HCT116 (cell line): ENCODE measurements around the gene CCR7. TPM values are rescaled to one million over a fixed set of nuclear protein-coding genes. Genes with fewer than 3 reads are reported as not detected.

Source experiments
- ATAC-seq: fragments of 200-7000 bp; cut with Tn5 transposase; 2 replicates; pipeline ENCODE4 v1.9.1; 2020; ENCODE audit warnings: mild to moderate bottlenecking, moderate library complexity
- BruUV-seq: library from RNA; stranded (reverse); fragments of 400-500 nt; replicated peaks from 2 replicates; lab custom pipeline; 2021; lab: Mats Ljungman, UMichigan
- CTCF ChIA-PET: fragments of 300-600 bp; sonication (Branson Sonifier 250); formaldehyde crosslinking; loops from one replicate; lab custom pipeline; 2021; ENCODE audit warnings: antibody characterized with exemption; lab: Charles Lee
- POLR2A ChIA-PET: fragments of 300-600, 350-600 bp; sonication (Branson Sonifier 250); formaldehyde crosslinking; loops from one replicate; lab custom pipeline; 2021; ENCODE audit warnings: antibody characterized with exemption; lab: Charles Lee
- RAD21 ChIA-PET, 2 experiments: fragments of 300-600 bp; sonication (Branson Sonifier 250); formaldehyde crosslinking; loops; one replicate each; lab custom pipeline; 2023; ENCODE audit warnings: low total read pairs in 2 of 2; ENCODE audit not compliant: uncharacterized antibody in 2 of 2, unreplicated experiment in 2 of 2, low non-redundant PET in 1 of 2; lab: Charles Lee
- DNase-seq: peaks from one replicate; pipeline ENCODE4 v3.0.0-alpha.2; 2010; ENCODE audit warnings: low read depth, low spot score
- H2AFZ ChIP-seq: fragments of 200-600 bp; shearing (Covaris generic), sonication (generic); 2 replicates; pipeline ENCODE4 v1.6.1; 2017; ENCODE audit warnings: low read depth, mixed run types, mixed read lengths, antibody characterized with exemption, low read length; ENCODE audit not compliant: poor library complexity, severe bottlenecking
- H3K27ac ChIP-seq: 2 replicates; pipeline ENCODE4 v1.5.1; 2012; ENCODE audit warnings: low read depth, low read length
- H3K27me3 ChIP-seq: fragments of 200-600 bp; sonication (generic); 2 replicates; pipeline ENCODE4 v1.6.1; 2016; ENCODE audit warnings: mixed run types, low read length, mixed read lengths; ENCODE audit not compliant: insufficient read depth
- H3K36me3 ChIP-seq, 2 experiments: fragments of 200-500 bp in 1 of 2; fragments of 200-600 bp in 1 of 2; sonication (Bioruptor generic) in 1 of 2; sonication (generic) in 1 of 2; 2 replicates each; pipeline versions ENCODE4 v1.5.1 to v1.6.1; 2014 to 2016; ENCODE audit warnings: low read length in 2 of 2, inconsistent platforms in 1 of 2, mixed read lengths in 1 of 2, mixed run types in 1 of 2; ENCODE audit not compliant: insufficient read depth in 2 of 2, control insufficient read depth in 1 of 2
- H3K4me1 ChIP-seq, 2 experiments: fragments of 200-600 bp in 1 of 2; sonication (generic) in 1 of 2; 2 replicates each; pipeline versions ENCODE4 v1.5.1 to v1.6.1; 2012 to 2017; ENCODE audit warnings: low read length in 2 of 2, inconsistent platforms in 1 of 2, mild to moderate bottlenecking in 1 of 2, mixed read lengths in 1 of 2, mixed run types in 1 of 2, moderate library complexity in 1 of 2; ENCODE audit not compliant: insufficient read depth in 2 of 2, control insufficient read depth in 1 of 2
- H3K4me2 ChIP-seq: fragments of 200-600 bp; sonication (generic); 2 replicates; pipeline ENCODE4 v1.6.1; 2017; ENCODE audit warnings: mixed run types, low read length, mixed read lengths
- H3K4me3 ChIP-seq, 2 experiments: fragments of 200-600 bp in 1 of 2; sonication (generic) in 1 of 2; replicated peaks in 1 of 2; 2 replicates each; pipeline ENCODE4 v1.5.1; 2011 to 2016; ENCODE audit warnings: low read length in 2 of 2, control low read depth in 1 of 2, low read depth in 1 of 2, mild to moderate bottlenecking in 1 of 2, mixed read lengths in 1 of 2, mixed run types in 1 of 2
- H3K79me2 ChIP-seq: fragments of 200-600 bp; sonication (generic); 2 replicates; pipeline ENCODE4 v1.6.1; 2017; ENCODE audit warnings: mild to moderate bottlenecking, mixed run types, low read length, moderate library complexity, mixed read lengths; ENCODE audit not compliant: insufficient read depth
- H3K9ac ChIP-seq: fragments of 200-600 bp; sonication (generic); 2 replicates; pipeline ENCODE4 v1.6.1; 2016; ENCODE audit warnings: low read length, mixed read lengths
- H3K9me2 ChIP-seq: fragments of 200-600 bp; sonication (generic), shearing (Covaris generic); 2 replicates; pipeline ENCODE4 v1.6.1; 2017; ENCODE audit warnings: mixed run types, mild to moderate bottlenecking, moderate library complexity; ENCODE audit not compliant: insufficient read depth
- H3K9me3 ChIP-seq, 2 experiments: fragments of 200-500 bp in 1 of 2; fragments of 200-600 bp in 1 of 2; sonication (Bioruptor generic) in 1 of 2; sonication (generic) in 1 of 2; 2 replicates each; pipeline ENCODE4 v1.6.1; 2014 to 2017; ENCODE audit warnings: low read length in 2 of 2, mixed read lengths in 2 of 2, inconsistent platforms in 1 of 2, low read depth in 1 of 2, mild to moderate bottlenecking in 1 of 2, mixed run types in 1 of 2, moderate library complexity in 1 of 2; ENCODE audit not compliant: control insufficient read depth in 1 of 2, insufficient read depth in 1 of 2
- H4K20me1 ChIP-seq: fragments of 200-600 bp; sonication (generic), shearing (Covaris generic); 2 replicates; pipeline ENCODE4 v1.6.1; 2017; ENCODE audit warnings: mixed run types, mild to moderate bottlenecking, moderate library complexity; ENCODE audit not compliant: insufficient read depth
- EGR1 ChIP-seq: IDR thresholded peaks from 2 replicates; pipeline ENCODE4 v1.6.1; 2012; ENCODE audit warnings: low read depth
- POLR2A ChIP-seq: IDR thresholded peaks from 2 replicates; pipeline ENCODE4 v1.7.0; 2011; ENCODE audit warnings: borderline replicate concordance; ENCODE audit not compliant: insufficient read depth, insufficient read length; ENCODE audit errors: extremely low read depth
- POLR2AphosphoS5 ChIP-seq: IDR thresholded peaks from 2 replicates; pipeline ENCODE4 v1.6.1; 2011; ENCODE audit warnings: mild to moderate bottlenecking, low read depth, low read length, moderate library complexity
- RAD21 ChIP-seq: IDR thresholded peaks from 2 replicates; pipeline ENCODE4 v1.6.1; 2012; ENCODE audit warnings: low read depth, mild to moderate bottlenecking
- SIN3A ChIP-seq: IDR thresholded peaks from 2 replicates; pipeline ENCODE4 v1.6.1; 2012; ENCODE audit warnings: low read depth
- ZFX ChIP-seq: fragments of 450-650 bp; IDR thresholded peaks from 2 replicates; pipeline ENCODE4 v1.6.1; 2017
- intact Hi-C: fragments of 100-400 bp; cut with micrococcal nuclease; formaldehyde crosslinking; loops from 2 replicates; pipeline ENCODE4 v1.10.0; 2022
- total RNA-seq: library from RNA; stranded (reverse); gene quantifications from one replicate; pipeline ENCODE4 v1.2.1, GENCODE V29; 2021; ENCODE audit not compliant: unreplicated experiment
- TF ChIP-seq, protein P1 (sequence below): IDR thresholded peaks from 2 replicates; pipeline ENCODE4 v1.6.1; 2012; ENCODE audit warnings: low read depth
- TF ChIP-seq, protein P2 (sequence below): IDR thresholded peaks from 2 replicates; pipeline ENCODE4 v1.6.1; 2012

CCR7 gene
- total RNA-seq, 1 experiment from 2014 or later = 0.69 TPM

DNA sequence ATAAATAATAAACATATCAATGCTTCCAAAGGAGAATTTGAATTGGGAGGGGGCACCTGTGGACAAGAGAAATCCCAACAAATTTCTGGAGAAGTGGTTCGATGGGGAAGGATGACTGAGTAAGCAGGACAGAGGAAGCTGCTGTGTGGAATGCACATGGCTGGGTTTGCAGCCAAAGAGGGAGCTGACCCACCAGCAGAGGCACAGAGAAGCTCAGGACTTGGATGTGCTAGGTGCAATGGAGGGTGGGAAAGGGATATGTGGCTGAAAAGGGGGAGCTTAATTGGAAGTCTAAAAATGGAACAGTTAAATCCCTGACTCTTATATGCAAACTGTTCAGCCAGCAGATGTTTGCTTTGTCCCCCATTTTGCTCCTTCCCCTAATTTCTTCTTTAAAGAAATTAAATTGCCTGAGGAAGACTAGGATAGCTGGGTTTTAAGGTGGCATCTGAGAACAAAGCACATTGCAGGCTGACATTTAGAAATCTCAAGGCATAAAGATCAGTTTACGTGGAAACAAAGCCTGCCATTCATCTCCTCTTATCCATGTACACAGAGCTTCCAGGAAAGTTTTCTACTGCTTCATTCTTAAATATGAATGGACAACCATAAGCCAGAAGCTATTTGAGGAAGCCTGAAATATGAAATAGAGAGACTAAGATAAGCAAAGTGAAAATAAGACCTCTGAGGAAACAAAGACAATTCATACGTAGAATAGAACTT lies 40.9 kb downstream of the CCR7 start (continued):
- TF ChIP-seq, protein P1, sequence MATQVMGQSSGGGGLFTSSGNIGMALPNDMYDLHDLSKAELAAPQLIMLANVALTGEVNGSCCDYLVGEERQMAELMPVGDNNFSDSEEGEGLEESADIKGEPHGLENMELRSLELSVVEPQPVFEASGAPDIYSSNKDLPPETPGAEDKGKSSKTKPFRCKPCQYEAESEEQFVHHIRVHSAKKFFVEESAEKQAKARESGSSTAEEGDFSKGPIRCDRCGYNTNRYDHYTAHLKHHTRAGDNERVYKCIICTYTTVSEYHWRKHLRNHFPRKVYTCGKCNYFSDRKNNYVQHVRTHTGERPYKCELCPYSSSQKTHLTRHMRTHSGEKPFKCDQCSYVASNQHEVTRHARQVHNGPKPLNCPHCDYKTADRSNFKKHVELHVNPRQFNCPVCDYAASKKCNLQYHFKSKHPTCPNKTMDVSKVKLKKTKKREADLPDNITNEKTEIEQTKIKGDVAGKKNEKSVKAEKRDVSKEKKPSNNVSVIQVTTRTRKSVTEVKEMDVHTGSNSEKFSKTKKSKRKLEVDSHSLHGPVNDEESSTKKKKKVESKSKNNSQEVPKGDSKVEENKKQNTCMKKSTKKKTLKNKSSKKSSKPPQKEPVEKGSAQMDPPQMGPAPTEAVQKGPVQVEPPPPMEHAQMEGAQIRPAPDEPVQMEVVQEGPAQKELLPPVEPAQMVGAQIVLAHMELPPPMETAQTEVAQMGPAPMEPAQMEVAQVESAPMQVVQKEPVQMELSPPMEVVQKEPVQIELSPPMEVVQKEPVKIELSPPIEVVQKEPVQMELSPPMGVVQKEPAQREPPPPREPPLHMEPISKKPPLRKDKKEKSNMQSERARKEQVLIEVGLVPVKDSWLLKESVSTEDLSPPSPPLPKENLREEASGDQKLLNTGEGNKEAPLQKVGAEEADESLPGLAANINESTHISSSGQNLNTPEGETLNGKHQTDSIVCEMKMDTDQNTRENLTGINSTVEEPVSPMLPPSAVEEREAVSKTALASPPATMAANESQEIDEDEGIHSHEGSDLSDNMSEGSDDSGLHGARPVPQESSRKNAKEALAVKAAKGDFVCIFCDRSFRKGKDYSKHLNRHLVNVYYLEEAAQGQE = no peak
- no peak for TF ChIP-seq RAD21
- TF ChIP-seq POLR2AphosphoS5 = no peak
- no peak for TF ChIP-seq ZFX
- TF ChIP-seq SIN3A = no peak

DNA sequence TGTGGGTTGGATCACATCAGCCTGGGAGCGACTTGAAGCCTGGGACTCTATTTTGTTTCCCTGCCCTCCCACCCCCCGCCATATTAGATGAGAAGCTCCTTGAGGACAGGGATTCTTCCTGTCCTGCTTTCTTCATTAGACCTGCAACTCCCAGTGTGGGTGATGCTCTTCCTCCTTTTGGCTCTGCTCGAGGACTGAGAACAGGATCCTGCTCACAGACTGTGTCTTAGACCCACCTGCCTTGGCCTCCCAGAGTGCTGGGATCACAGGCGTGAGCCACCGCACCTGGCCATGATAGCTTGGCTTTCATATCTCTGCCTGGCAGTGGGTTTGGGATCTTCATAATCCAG lies 42.3 kb downstream of the CCR7 start:
- Histone ChIP-seq H3K4me3 (no peak overlapping the region), H3K4me2 (no peak overlapping the region), H4K20me1 (no peaks in the 10 kb centered on the region), H2AFZ (no peak overlapping the region), H3K36me3 (no peaks in the 10 kb centered on the region), H3K9ac (no peak overlapping the region), H3K27ac (no peak overlapping the region), H3K9me3 (peaks cover 0 to 4% of the 10 kb centered on the region in 2 experiments; a peak in 1 of 4 replicates), H3K27me3 (no peaks in the 10 kb centered on the region)
- no TSS peak for BruUV-seq
- POLR2A ChIA-PET = no interaction called here
- CTCF ChIA-PET = interaction anchor here (0.6 kb wide), 1 partner anchor 16 kb away, joined by 4 read pairs; no protein-coding TSS in a partner anchor
- TF ChIP-seq RAD21 (no peak), POLR2A (no peak), EGR1 (no peak), POLR2AphosphoS5 (no peak)
- TF ChIP-seq, protein P2, sequence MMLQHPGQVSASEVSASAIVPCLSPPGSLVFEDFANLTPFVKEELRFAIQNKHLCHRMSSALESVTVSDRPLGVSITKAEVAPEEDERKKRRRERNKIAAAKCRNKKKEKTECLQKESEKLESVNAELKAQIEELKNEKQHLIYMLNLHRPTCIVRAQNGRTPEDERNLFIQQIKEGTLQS = no peak
- TF ChIP-seq, all 23 proteins: peak for 0
- ATAC-seq = no peak
- H3K79me2 ChIP-seq = no peaks in the 10 kb centered on the region
- RAD21 ChIA-PET = no interaction called here
- no peak for DNase-seq
- intact Hi-C loops = no loop called here
- peaks cover 43 to 52% of the 10 kb centered on the region in 2 experiments for H3K4me1 ChIP-seq
- no peaks in the 10 kb centered on the region for H3K9me2 ChIP-seq
